ENCODE data around the gene SLC38A4. TPM values are rescaled to one million over a fixed set of nuclear protein-coding genes. Genes with fewer than 3 reads are reported as not detected.
"Not testable (repeated sequence)": the region's sequence is repeated elsewhere in the genome, so short reads cannot be mapped to it uniquely, and the experiment has no call there.

The SLC38A4 gene
- total RNA-seq, 2 experiments from 2014 or later, result not detected

DNA sequence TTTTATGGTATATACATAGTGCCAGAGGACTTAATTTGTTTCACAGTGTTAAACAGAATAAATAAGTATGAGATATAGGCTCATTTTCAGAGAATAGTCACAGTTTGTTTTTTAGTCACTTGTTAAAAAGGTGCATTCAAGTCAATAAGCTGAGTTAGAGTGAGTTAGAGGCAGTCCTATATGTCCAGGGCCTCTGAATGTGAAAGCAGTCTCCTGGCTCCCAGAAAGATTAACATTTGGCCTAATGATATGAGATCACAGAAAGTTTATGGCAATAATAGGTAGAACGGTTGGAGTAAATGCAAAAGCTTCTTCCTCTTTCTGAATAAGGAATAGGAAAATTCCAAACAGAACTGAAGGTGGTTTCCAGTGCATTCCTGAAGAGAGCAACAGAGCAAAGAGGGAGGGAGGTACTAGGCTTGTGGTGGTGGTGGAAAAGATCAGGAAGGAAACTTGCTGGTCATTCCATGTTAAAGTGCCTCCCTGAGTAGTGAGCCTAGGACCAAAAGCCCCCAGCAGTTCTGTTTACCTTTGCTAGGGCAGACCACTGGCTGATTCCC is 54.4 kb downstream of the SLC38A4 start:
- CTCF ChIA-PET, result no interaction called here
- POLR2A ChIA-PET, result interaction anchor here (0.8 kb wide), 1 partner anchor 10 kb away, joined by 3 read pairs; no protein-coding TSS in a partner anchor
- H3K4me3 Mint-ChIP-seq, result no peak overlapping the region
- no peaks in the 10 kb centered on the region for H3K4me1 Mint-ChIP-seq
- peaks cover 8% of the 10 kb centered on the region for H3K27me3 Mint-ChIP-seq
- intact Hi-C loops (cut with DNase I, micrococcal nuclease), result no loop called here
- no peak overlapping the region for H3K27ac Mint-ChIP-seq
- no peak for ATAC-seq
- no peaks in the 10 kb centered on the region for H3K9me3 Mint-ChIP-seq (ENCODE audit: low read depth)
- no peak for DNase-seq
- no peaks in the 10 kb centered on the region for H3K36me3 Mint-ChIP-seq (ENCODE audit: low read depth)

DNA sequence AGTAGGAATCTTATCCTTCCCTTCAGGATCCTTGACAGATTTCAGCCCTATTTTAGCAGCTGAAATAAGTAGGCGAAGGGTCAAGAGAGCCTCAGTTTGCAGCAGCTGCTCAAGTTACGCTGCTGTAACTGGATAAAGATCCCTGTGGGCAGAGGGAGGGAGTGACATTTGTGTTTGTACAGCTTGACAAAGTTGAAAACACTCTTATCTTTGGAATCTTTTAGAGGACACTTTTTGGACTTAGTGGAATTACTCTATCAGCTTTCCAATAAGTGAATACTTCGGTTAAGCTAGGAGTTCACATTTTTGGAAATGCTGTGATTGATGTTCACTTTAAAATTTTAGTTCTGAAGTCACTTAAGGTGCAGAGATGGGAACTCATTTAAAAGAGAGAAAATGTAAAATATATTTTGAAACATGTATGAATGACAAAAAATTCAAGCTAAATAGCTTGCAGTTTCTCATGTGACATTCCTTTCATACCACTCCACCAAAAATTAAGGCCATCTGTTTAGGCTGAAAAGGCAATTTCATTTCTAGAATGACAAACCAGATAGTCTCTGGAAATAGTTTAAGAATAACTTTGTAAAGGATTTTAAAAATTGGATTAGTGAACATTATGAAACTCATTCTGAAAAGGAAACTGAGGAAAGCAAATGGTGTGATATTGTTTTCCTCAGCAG is 55.2 kb downstream of the SLC38A4 start:
- DNase-seq (no peak), ATAC-seq (no peak)
- no peak overlapping the region for H3K27ac Mint-ChIP-seq
- peaks cover 10% of the 10 kb centered on the region for H3K27me3 Mint-ChIP-seq
- no peaks in the 10 kb centered on the region for H3K4me1 Mint-ChIP-seq
- intact Hi-C loops (cut with DNase I, micrococcal nuclease), result no loop called here
- no peaks in the 10 kb centered on the region for H3K9me3 Mint-ChIP-seq (ENCODE audit: low read depth)
- no peak overlapping the region for H3K4me3 Mint-ChIP-seq
- no peaks in the 10 kb centered on the region for H3K36me3 Mint-ChIP-seq (ENCODE audit: low read depth)
- ChIA-PET CTCF (interaction anchor here (0.6 to 0.9 kb wide), 3 partner anchors 15 to 300 kb away, joined by 3 read pairs; no protein-coding TSS in a partner anchor), POLR2A (interaction anchor here (0.8 kb wide), 1 partner anchor 10 kb away, joined by 3 read pairs; no protein-coding TSS in a partner anchor)

DNA sequence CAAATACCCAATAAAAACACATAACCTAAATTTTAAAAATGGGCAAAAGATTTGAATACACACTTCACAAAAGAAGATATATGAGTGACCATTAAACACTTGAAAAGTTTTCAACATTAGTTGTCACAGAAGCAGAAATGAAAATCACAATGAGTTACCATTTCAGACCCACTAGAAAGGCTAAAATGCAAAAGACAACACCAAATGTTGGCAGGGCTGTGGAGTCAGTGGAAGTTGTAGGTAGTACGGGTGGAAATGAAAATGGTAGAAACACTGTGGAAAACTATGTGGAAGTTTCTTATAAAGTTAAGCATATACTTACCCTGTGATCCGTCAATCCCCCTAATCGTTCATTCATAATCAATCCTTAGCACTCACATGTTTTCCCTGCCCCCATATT is 61.8 kb downstream of the SLC38A4 start:
- H3K4me3 Mint-ChIP-seq, result no peak overlapping the region
- peaks cover 4% of the 10 kb centered on the region for H3K9me3 Mint-ChIP-seq (ENCODE audit: low read depth)
- no peak for ATAC-seq
- peaks cover 4% of the 10 kb centered on the region for H3K4me1 Mint-ChIP-seq
- H3K27ac Mint-ChIP-seq, result no peak overlapping the region
- peaks cover 2% of the 10 kb centered on the region for H3K27me3 Mint-ChIP-seq
- no peaks in the 10 kb centered on the region for H3K36me3 Mint-ChIP-seq (ENCODE audit: low read depth)
- CTCF ChIA-PET, result no interaction called here
- POLR2A ChIA-PET, result no interaction called here
- no peak for DNase-seq
- intact Hi-C loops (cut with DNase I, micrococcal nuclease), result no loop called here

DNA sequence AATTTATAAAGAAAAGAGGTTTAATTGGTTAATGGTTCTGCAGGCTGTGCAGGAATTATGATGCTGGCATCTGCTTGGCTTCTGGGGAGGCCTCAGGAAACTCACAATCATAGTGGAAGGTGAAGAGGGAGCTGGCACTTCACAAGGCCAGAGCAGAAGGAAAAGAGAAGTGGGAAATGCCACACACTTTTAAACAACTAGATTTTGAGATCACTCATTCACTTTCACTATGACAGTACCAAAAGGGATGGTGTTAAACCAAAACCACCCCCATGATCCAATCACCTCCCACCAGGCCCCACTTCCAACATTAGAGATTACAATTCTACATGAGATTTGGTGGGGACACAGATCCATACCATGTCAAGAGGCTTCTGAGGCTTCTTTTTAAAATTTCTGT is 62.6 kb downstream of the SLC38A4 start:
- H3K4me3 Mint-ChIP-seq, result no peak overlapping the region
- peaks cover 8% of the 10 kb centered on the region for H3K9me3 Mint-ChIP-seq (ENCODE audit: low read depth)
- intact Hi-C loops (cut with DNase I, micrococcal nuclease), result no loop called here
- CTCF ChIA-PET, result no interaction called here
- peaks cover 4% of the 10 kb centered on the region for H3K4me1 Mint-ChIP-seq
- peaks cover 2% of the 10 kb centered on the region for H3K27me3 Mint-ChIP-seq
- ATAC-seq (peak; percentile 72), DNase-seq (peak; percentile 16)
- no peak overlapping the region for H3K27ac Mint-ChIP-seq
- POLR2A ChIA-PET, result no interaction called here
- H3K36me3 Mint-ChIP-seq (ENCODE audit: low read depth), result no peaks in the 10 kb centered on the region

DNA sequence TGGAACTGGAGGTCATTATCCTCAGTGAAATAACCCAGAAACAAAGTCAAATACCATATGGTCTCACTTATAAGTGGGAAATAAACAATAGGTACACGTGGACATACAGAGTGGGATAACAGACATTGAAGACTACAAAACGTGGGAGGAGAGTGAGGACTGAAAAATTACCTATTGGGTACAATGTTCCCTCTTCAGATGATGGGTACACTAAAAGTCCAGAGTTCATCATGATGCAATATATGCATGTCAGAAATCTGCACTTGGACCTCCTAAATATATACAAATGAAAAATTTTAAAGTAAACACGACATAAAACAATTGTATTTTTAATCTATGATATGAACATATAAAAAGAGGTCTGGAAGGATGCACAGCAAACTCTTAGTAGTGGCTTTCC is 71.2 kb downstream of the SLC38A4 start:
- Mint-ChIP-seq H3K27me3 (no peaks in the 10 kb centered on the region), H3K4me3 (no peak overlapping the region), H3K27ac (no peak overlapping the region), H3K36me3 (ENCODE audit: low read depth) (no peaks in the 10 kb centered on the region), H3K9me3 (ENCODE audit: low read depth) (peaks cover 10% of the 10 kb centered on the region), H3K4me1 (peaks cover 6% of the 10 kb centered on the region)
- CTCF ChIA-PET, result no interaction called here
- ATAC-seq (no peak), DNase-seq (no peak)
- POLR2A ChIA-PET, result no interaction called here
- intact Hi-C loops (cut with DNase I, micrococcal nuclease), result no loop called here

DNA sequence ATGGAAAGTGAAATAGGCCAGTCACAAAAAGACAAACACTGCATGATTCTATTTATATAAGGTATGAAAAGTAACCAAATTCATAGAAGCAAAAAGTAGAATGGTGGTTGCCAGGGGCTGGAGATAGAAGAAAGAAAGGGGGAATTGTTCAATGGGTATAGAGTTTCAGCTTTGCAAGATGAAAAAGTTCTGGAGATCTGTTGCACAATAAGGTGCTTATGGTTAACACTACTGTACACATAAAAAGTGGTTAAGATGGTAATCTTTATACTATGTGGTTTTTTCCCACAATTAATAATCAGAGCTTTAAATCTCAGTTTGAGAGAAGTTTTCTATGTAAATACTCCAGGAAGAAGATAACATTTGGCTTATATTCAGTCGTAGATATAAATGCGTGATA is 73.4 kb downstream of the SLC38A4 start:
- H3K27me3 Mint-ChIP-seq, result peaks cover 3% of the 10 kb centered on the region
- DNase-seq, result no peak
- POLR2A ChIA-PET, result no interaction called here
- CTCF ChIA-PET, result interaction anchor here (0.6 kb wide), 1 partner anchor 16 kb away, joined by 6 read pairs; no protein-coding TSS in a partner anchor
- H3K9me3 Mint-ChIP-seq (ENCODE audit: low read depth), result peaks cover 12% of the 10 kb centered on the region
- H3K27ac Mint-ChIP-seq, result no peak overlapping the region
- H3K4me3 Mint-ChIP-seq, result no peak overlapping the region
- H3K4me1 Mint-ChIP-seq, result peaks cover 6% of the 10 kb centered on the region
- no peaks in the 10 kb centered on the region for H3K36me3 Mint-ChIP-seq (ENCODE audit: low read depth)
- ATAC-seq, result no peak
- intact Hi-C loops (cut with DNase I, micrococcal nuclease), result no loop called here

DNA sequence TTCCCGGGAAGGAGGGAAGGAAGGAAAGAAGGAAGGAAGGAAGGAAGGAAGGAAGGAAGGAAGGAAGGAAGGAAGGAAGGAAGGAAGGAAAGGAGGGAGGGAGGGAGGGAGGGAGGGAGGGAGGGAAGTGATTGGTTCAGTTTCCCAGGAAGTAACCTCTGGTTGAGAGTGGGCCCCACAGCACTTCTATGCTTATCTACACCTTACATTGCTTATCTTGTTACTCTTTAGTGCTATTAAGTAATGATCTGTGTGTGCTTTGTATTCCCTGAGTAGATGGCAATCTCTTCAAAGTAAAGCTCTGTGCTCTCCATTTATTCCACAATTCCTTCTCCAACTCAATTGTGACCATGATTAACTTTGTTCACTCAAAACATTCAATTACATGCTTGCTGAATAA is 74.6 kb downstream of the SLC38A4 start:
- Mint-ChIP-seq H3K9me3 (ENCODE audit: low read depth) (peaks cover 12% of the 10 kb centered on the region), H3K4me1 (peaks cover 6% of the 10 kb centered on the region), H3K27ac (no peak overlapping the region), H3K4me3 (no peak overlapping the region), H3K36me3 (ENCODE audit: low read depth) (no peaks in the 10 kb centered on the region), H3K27me3 (peaks cover 3% of the 10 kb centered on the region)
- ATAC-seq (no peak), DNase-seq (no peak)
- CTCF ChIA-PET, result no interaction called here
- POLR2A ChIA-PET, result no interaction called here
- intact Hi-C loops (cut with DNase I, micrococcal nuclease), result no loop called here

DNA sequence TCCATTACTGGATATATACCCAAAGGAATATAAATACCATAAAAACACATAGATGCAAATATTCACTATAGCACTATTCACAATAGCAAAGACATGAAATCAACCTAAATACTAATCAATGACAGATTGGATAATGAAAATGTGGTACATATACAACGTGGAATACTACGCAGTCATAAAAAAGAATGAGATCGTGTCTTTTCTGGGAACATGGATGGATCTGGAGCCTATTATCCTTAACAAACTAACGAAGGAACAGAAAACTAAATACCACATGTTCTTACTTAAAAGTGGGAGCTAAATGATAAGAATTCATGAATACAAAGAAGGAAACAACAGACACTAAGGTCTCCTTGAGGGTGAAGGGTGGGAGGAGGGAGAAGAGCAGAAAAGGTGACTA is 76.5 kb downstream of the SLC38A4 start:
- Mint-ChIP-seq H3K9me3 (ENCODE audit: low read depth) (peaks cover 15% of the 10 kb centered on the region), H3K4me3 (no peak overlapping the region), H3K27me3 (peaks cover 3% of the 10 kb centered on the region), H3K27ac (no peak overlapping the region), H3K4me1 (peaks cover 6% of the 10 kb centered on the region), H3K36me3 (ENCODE audit: low read depth) (no peaks in the 10 kb centered on the region)
- ChIA-PET POLR2A (no interaction called here), CTCF (no interaction called here)
- ATAC-seq (no peak), DNase-seq (no peak)
- intact Hi-C loops (cut with DNase I, micrococcal nuclease), result no loop called here

DNA sequence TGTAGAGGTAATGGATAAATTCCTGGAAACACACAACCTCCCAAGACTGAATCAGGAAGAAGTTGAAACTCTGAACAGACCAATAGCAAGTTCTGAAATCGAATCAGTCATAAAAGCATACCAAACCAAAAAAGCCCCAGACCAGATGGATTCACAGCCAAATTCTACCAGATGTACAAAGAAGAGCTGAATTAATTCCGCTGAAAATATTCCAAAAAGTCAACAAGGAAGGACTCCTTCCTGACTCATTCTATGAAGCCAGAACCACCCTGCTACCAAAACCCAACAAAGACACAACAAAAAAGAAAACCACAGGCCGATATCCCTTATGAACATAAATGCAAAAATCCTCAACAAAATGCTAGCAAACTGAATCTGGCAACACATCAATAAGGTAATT is 81.5 kb downstream of the SLC38A4 start:
- Mint-ChIP-seq H3K9me3 (ENCODE audit: low read depth) (peaks cover 22% of the 10 kb centered on the region), H3K4me1 (no peaks in the 10 kb centered on the region), H3K27me3 (peaks cover 1% of the 10 kb centered on the region), H3K27ac (no peak overlapping the region), H3K36me3 (ENCODE audit: low read depth) (no peaks in the 10 kb centered on the region), H3K4me3 (no peak overlapping the region)
- intact Hi-C loops (cut with DNase I, micrococcal nuclease), result no loop called here
- DNase-seq (no peak), ATAC-seq (no peak)
- ChIA-PET POLR2A (no interaction called here), CTCF (no interaction called here)

DNA sequence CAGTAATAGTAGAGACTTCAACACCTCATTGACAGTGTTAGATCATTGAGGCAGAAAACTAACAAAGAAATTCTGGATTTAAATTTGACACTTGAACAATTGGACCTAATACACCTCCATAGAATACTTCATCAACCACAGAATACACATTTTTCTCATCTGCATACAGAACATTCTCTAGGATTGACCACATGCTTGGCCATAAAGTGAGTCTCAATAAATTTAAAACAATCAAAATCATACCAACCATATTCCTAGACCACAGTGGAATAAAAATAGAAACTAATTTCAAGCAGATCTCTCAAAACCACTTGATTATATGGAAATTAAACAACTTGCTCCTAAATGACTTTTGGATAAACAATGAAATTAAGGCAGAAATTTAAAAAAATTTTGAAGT is 82.3 kb downstream of the SLC38A4 start:
- intact Hi-C loops (cut with DNase I, micrococcal nuclease), result no loop called here
- Mint-ChIP-seq H3K36me3 (ENCODE audit: low read depth) (no peaks in the 10 kb centered on the region), H3K4me1 (no peaks in the 10 kb centered on the region), H3K27ac (no peak overlapping the region), H3K4me3 (no peak overlapping the region), H3K9me3 (ENCODE audit: low read depth) (peaks cover 16% of the 10 kb centered on the region), H3K27me3 (no peaks in the 10 kb centered on the region)
- ChIA-PET CTCF (no interaction called here), POLR2A (no interaction called here)
- ATAC-seq, result no peak
- DNase-seq, result no peak

DNA sequence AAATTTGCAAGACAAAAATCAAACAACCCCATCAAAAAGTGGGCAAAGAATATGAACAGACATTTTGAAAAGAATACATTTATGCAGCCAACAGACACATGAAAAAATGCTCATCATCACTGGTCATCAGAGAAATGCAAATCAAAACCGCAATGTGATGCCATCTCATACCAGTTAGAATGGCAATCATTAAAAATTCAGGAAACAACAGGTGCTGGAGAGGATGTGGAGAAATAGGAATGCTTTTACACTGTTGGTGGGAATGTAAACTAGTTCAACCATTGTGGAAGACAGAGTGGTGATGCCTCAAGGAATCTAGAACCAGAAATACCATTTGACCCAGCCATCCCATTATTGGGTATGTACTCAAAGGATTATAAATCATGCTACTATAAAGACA is 83.5 kb downstream of the SLC38A4 start:
- DNase-seq; ATAC-seq; H3K4me1 Mint-ChIP-seq; POLR2A ChIA-PET; H3K4me3 Mint-ChIP-seq; CTCF ChIA-PET; intact Hi-C loops (cut with DNase I, micrococcal nuclease); H3K36me3 Mint-ChIP-seq (ENCODE audit: low read depth); H3K27ac Mint-ChIP-seq; H3K27me3 Mint-ChIP-seq: not testable (repeated sequence)
- H3K9me3 Mint-ChIP-seq (ENCODE audit: low read depth), result peaks cover 14% of the 10 kb centered on the region

DNA sequence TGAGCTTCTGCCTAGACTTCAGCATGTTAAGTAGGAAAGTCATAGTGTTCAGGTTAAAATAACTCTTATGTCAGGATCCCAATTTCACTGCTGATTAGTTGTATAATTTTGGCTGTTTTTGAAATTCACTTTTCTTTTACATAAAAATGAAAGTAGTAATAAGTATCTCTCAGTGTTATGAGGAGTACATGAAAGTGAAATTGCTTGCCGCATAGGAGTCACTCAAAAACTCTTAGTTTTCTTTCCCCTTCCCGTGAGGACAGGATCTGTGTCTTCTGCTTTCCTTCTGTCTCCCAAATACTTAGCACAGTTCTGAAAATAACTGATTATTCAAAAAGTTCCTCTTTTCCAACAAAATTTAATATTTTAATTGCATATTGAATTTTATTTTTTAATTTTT is 100.5 kb downstream of the SLC38A4 start:
- no peaks in the 10 kb centered on the region for H3K27me3 Mint-ChIP-seq
- no peak for ATAC-seq
- H3K27ac Mint-ChIP-seq, result no peak overlapping the region
- no peak overlapping the region for H3K4me3 Mint-ChIP-seq
- peaks cover 3% of the 10 kb centered on the region for H3K4me1 Mint-ChIP-seq
- intact Hi-C loops (cut with DNase I, micrococcal nuclease), result no loop called here
- no peak for DNase-seq
- ChIA-PET POLR2A (no interaction called here), CTCF (no interaction called here)
- no peaks in the 10 kb centered on the region for H3K9me3 Mint-ChIP-seq (ENCODE audit: low read depth)
- no peaks in the 10 kb centered on the region for H3K36me3 Mint-ChIP-seq (ENCODE audit: low read depth)
